ENCODE data around the gene MDFIC.

Gene MDFIC

DNA sequence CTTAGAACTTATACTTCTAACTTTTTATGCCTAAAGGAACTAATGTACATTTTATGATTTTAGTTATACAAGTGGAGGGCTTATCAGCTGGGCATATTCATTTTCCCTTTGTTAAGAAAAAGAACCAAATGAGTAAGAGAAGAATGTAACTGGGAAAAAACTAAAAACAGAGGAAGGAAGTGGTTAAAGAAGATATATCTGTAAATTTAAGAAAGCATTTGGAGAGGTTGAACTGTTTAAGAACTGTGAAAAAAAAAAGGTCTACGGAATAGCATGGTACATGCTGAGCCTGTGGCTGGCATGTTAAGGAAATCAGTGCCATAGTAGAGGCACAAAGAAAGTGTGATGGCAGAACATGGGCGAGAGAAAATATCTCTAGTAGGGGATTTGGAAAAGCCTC is 6.2 kb downstream of the MDFIC start:
- DNase-seq (ENCODE audit: low read depth): no peak

DNA sequence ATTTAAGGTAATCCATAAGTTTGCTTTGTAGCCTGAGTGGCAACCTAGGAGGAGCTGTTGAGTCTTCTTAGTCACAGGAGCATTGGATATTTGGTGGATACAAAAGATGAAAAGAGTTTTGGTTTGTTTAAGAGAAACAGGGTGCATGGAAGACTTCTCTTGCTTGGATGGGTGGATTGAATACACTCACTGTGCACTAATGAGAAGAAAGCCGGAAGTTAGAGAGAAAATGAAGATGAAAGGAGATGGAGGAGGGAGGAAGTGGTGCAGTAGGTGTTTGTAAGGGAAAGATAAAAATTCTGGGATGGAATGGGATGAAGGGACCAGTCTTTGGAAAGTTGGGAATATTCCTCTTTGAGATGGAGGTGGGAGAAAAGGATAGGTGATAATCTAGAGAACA is 7.7 kb downstream of the MDFIC start:
- no peak for DNase-seq (ENCODE audit: low read depth)

DNA sequence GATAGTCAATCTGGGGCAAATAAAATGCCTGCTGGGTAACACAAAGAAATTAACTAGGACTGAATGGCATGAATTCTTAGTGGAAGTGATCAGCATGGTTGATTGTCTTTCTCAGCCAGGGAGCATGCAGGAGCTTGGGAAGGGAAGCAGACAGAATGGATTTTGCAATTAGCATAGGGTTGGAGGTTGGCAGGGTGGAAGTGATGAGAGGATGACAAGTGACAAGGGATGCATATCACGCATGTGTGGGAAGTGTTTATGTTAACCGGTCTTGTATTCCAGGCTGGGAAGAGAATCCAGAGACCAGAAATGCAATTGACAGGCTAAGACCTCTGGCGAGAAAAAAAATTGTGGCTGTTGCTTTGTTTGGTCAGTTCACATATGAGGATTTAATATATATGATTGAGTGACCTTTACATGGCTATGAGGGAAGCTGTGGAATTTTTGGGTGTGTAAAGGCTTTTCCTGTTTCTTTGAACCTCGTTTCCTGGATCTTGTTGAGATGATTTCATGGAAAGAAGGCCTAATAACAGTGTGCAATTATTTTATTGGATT is 8.3 kb downstream of the MDFIC start:
- DNase-seq (ENCODE audit: low read depth): no peak

DNA sequence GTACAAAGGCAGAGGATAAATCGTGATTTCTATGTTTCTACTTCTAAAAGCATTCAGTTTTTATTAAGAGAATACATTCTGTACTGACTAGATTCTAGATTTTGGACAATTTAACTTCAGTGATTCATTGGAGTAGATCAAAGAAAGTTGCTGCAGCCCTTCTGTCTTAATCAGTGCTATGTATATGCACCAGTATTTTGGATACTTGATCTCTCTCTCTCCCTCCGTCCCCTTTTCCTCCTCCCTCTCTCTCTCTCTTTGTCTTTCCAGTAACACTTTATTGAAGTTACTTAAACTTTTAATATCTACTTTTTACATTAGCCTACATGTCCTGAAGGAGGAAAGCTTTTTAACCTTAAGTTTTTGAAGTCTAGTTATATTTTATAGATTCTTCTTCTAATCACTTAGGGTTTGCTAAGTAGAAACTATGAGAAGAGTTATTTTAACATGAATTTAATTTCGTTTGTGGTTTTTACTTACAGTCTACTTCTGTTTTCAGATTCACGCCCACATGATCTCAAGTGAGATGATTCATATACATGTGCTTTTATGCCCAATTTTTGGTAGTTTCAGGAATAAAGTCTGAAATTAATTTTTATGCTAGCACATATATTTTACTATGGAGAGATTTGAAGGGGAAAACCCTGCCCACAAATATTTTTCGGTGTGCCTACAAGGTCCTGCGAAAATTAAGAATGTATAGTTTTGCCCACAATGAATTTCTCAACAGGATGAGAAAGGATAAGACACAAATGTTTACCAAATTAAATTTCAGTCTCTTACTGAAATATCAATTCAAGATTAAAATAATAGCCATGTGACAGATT is 9.1 kb downstream of the MDFIC start:
- DNase-seq (ENCODE audit: low read depth): no peak

DNA sequence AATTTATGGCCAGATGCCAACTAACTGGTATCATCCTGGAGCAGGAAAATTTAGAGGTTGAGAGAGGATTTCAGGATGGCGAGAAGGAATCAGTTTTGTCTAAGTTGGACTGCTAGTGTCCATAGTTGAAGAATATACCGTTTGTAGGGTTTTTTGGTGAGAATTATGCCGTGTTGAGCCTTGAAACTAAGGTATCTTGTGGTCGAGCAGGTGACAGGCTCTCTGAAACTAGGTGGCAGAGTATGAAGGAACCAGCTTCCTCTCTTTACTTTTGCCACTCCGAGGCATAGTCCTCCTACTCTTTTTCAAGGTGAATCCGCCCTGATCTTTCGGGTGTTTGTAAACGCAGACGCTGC is 9.7 kb downstream of the MDFIC start:
- no peak for DNase-seq (ENCODE audit: low read depth)

DNA sequence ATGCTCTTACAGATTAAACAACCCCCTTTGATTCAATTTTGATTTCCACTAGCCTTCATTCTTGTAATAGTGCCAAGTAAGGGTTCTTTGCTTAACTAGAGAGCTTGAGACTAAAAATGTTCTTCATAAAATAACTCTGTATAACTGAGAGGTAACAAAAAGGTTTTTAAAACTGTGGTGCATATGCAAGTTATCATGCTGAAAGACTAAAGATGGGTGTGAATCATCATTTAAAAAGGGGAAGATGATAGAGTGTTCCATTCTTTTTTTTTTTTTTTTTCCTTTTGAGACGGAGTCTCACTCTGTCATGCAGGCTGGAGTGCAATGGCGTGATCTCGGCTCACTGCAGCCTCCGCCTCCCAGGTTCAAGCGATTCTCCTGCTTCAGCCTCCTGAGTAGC is 11.1 kb downstream of the MDFIC start:
- no peak for DNase-seq (ENCODE audit: low read depth)

DNA sequence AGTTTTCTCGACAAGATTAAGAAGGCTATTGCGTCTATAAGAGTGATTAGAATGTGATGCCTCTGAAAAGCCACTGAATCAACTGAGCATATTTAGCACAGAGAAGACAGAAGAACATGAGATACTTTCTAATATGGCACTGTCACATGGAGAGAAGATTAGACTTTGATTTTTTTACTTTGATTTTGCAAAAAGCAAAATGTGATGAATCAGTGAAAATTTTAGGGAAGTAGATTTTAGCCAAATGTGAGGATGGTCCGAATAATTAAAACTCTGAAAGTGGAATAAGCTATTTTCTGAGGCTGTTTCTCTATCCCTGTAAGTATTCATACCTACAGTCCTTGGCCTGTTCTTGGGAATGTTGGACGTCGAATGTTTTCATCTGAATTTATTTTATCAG is 11.8 kb downstream of the MDFIC start:
- DNase-seq (ENCODE audit: low read depth): no peak

DNA sequence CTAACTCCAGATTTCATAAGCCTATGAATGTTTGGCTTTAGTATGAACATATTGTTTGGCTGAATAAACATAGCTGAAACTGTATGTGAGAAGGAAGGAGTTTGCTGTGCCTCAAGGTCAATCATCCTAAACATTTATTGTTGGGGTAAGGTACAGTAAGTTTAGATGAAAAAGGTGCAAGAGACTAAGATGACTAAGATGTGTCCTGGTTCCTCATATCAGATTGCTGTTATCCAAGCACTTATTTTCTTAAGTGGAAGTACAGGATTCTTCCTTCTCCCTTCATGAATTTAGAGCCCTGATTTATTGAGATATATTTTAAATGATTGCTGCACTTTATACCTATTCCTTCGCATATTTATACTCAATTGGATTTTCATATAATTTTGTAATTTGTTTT is 12.2 kb downstream of the MDFIC start:
- no peak for DNase-seq (ENCODE audit: low read depth)

DNA sequence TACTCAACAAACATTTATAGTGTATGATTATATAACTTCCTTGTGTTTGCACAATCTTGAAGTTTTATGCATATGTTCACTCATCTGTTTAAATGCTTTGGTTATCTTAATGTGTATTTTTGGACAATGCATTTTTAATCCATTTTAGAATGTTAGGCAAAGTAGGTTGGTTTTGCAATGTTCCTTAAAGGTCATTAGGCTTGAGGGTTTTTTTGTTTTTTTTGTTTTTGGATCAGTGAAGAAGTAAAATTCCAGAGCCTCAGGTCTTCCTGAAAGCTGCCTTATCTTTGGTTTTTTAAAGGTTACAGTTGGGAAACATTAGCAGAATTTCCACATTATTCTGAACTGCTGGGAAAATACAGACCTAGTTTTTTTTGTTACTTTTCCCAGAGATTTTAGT is 12.8 kb downstream of the MDFIC start:
- no peak for DNase-seq (ENCODE audit: low read depth)

DNA sequence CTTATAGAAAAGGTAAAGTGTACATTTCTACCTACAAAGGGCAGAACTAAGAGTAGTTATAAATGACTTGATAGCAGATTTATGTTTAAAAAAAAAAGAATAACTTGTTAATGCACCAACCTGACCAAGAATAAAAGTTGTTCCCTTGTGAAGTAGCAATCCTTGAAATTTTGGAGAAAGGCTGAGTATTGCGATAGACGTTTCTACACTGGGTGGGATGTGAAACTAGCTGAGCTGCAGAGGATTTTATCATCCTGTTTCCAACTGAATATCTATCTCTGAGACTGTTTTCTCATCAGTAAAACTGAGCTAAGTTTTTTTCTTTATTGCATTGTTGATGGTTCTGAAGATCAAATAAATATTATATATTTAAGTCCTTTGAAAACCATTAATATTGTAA is 14.6 kb downstream of the MDFIC start:
- no peak for DNase-seq (ENCODE audit: low read depth)

DNA sequence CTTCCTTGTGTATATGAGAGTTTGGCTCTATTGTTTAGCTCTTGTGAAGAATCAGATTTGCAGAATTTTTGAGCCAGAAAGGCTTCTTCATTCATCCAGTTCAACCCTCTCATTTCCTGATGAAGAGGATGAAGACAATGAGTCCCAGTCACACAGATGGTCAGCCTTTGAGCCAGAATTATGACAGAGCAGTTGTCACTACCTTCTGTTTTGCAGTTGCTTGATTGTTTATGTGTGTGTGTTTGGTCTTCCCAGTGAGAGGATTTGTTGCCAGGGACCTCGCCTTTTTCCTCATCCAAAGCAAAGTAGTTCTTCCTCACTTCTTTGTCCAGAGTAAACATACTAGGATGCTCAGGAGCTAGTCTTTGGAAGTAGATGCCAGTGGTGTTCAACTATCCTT is 15.6 kb downstream of the MDFIC start:
- DNase-seq (ENCODE audit: low read depth): no peak

DNA sequence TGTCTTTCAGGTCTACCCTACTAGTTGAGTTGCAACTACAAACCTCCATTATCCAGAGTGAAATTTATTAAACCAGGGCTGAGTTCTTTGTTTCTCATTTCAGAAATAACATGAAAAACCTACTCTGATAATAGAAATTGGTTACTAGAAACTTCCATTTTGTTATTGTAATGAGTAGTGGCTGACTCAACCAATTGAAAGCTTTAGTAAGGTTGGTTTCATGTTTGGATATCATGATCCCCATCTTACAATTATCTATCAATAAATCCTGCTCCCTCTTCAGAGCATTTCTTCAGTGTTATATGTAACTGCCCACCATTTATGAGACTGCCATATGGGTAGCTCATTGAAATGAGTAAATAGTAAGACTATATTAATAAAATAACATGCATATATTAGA is 16.9 kb downstream of the MDFIC start:
- DNase-seq (ENCODE audit: low read depth): no peak

DNA sequence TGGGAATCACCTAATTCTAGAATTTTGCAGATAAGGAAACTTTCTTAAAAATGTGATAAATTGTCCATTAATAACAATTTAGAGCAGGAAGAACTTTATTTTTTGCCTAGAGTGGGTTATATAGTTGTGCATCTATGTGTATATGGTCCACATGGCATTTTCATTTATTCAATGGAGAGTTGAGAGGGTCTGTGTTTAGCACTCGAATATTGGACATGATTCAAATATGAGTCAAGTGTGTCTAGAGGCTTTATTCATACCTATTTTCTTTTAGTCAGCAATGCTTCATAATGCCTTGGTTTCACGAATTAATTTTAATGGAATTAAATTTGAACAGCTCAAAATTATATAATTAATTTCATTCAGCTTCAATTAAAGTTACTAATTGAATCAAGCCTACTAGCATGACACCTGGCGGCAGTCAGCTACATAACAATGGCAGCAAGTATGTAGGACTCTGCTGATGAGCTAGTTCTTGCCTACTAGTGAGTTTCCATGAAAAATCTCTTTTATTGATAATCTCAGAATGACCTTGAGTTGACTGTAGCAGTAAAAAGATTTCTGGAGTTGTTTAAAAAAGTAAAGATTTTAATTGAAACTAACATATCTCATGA is 17.7 kb downstream of the MDFIC start:
- no peak for DNase-seq (ENCODE audit: low read depth)

DNA sequence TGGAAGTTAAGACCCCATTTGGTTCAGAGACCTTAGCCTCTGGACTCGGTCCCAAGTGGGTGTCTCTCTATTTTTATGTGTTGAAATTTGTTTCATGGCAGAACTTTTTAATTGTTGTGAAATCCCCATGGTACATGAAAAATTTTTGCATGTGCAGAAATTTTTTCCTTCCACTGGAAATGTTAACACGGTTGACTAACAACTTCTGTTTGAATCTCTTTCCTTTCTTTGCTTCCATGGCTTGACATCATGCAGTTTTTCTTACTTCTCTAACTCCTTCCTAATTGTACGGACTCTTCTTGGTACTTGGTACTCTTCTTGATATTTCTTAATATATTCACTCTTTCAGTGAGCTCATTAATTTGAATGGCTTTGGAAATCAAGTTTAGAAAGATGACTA is 18.3 kb downstream of the MDFIC start:
- no peak for DNase-seq (ENCODE audit: low read depth)

DNA sequence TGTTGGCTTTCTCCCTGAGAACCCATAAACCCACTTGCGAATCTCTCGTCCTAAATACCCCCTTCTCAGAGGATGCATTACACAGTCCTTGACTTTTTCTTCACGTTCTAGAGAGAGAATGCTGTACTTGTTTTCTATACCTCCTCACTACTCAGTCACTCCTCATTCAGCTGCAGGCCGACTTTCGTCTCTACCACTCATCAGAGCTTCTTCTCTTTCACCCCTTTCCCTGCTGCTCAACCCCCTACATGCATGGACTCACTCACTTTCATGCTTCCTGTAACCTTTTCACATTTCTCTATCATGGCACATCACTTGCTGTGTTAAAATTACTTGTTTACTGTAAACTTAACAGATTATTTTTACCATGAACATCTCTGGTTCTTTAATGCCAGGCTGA is 19.8 kb downstream of the MDFIC start:
- DNase-seq (ENCODE audit: low read depth): no peak

DNA sequence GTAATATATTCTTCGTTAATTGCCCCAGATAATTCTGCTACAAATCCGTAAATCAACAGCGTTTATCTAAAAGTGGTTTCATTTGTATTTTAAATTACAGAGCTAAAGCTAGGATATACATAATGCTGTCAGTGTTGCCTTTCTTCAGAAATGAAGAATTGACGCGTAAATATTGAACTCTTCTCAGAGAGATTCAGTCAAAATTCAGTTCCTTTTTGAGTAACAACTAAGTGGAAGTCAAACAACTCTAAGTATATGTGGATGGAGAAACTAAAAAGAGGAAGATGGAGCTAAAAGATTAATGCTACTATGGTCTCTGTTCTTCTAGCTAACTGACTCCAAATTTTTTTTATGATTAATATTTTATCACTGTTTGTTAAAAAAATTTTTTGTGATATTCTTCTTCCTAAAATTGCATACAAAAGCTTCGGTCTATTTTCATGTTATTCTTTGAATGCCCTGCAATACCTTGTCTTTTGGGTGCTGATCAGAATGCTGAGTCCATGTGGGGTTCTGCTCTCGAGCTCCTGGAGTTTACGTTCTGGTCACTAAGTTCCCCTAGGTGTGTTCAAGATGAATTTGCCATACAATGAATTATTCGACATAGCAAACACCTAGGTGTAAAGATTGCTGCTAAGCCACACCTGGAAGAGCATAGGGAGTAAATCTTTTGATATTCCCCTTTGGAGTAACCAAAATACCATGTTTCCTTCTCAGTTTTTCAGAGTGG is 20.7 kb downstream of the MDFIC start:
- no peak for DNase-seq (ENCODE audit: low read depth)

DNA sequence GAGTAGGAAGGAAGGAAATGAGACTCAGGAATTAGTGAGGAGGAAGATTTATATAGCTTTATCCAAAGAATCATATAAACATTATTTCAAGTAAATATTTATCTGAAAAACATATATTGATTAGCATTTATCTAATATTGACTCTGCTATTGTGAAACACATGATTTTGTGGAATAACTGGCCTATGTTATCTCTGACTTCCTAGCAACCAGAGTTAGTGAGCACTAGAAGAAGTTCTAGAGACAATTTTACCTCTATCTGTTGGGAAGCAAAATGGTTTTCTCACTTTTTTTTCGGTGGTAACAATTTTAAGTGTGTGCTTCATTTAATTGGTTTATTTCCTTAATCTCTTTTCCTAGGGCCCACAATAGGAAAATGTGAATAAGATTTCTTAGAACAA is 21.6 kb downstream of the MDFIC start:
- no peak for DNase-seq (ENCODE audit: low read depth)

DNA sequence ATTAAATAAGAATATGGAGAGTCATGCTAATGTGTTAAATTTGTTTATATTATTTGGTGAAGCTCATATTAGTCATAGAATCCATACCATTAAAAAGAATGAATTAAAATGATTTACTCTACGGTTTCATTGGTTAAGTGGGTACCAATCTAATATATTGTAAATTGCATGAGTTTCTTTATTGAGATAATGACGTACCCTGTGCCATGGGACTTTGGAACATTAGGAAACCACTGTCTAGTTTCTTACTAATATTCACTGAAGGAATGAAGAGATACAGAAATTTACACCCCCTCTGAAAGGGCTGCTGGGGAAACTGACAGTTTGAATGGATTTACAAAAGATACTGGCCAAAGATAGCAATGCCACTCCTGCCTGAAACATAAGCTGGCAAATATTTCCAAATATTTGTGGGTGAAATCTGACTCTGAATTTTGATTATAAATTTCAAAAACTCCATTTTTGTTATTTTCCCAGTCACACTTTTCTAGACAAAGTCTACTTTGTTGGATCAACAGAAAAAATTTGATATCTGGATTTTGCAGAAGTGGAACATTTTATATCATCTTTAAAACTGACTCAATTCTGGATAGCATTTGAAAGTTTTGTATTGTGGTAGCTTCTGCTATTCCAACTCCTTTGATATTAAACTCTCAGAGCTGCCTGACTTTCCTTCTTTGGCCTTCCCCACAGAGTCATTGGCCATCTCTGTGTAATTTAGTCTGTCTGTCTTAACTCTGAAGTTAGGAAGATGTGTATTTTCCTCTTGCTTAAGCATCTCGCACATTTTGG is 22.3 kb downstream of the MDFIC start:
- no peak for DNase-seq (ENCODE audit: low read depth)

DNA sequence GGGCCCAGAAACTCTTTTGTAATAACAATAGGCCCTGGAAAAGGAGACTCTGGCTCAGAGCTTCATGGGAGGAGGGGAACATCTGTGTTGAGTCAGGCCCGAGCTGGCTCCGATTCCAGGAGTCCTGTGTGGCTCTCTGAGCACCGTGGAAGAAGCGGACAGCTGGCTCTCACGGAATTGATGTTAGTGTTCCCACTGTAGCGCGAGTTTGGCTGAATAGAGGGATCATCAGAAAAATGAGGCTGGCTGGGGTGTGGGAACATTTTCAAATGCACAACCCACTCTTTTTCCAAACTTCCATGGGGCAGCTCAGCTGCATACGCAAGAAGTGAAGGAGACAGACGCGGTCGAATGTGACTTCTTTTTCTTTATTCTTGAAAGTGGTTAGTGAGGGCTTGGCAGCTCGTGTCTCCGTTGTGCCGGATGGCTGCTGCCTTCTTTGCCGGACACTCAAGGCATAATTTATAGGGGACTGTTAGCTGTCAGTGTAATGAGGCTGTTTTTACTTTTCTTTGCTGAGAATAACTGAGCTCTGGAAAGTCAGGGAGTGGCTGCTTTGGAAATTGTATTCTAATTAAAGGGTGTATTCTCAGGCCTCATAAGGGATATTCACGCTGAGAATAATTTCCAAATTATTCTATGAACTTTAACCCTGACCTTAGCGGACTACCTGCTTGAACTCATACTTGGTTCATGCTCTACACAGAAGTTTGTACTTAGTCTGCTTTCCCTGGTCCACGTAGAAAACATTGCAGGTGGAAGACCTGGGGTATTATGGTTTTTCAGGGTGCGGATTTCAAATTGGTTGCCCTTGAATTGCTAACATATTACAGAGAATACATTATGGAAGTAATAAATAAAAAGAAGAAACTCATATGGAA is 23.1 kb downstream of the MDFIC start:
- no peak for DNase-seq (ENCODE audit: low read depth)

DNA sequence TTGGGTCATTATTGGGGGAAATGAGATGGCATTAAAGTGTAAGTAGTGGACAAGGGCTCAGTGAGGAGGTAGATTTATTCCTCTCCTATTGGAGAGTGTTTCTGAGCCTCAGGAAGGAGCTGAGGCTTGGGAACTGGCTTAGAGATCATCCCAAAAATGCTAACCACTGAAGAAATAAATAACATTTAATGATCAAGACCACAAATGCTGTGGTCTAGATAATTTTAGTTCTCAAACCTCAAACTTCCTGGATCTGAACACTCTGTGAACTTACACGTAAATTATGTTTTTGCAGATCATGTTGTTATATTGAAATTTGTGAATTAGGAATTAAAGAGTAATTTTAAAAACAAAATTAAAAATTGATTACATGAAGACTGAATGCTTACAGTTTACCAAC is 27.3 kb downstream of the MDFIC start:
- no peak for DNase-seq (ENCODE audit: low read depth)

DNA sequence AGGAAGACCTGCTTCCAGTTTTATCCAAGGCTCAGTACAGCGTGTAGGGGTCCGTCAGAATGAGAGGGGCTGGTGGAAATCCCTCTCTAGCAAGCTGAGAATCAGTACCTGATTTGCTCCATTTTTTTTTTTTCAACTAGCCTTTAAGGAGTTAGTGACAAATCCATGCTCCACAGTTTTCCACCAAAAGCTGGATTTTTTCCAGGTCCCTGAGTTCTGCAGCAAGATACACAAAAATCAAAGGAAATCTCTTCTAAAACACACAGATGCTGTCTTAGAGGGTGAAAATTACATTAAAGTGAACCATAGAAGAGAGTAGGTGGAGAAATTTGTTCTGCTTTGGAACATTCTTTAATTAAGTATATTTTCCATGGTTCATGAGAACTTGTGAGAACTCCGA is 30.4 kb downstream of the MDFIC start:
- DNase-seq (ENCODE audit: low read depth): no peak

Data from stimulated activated CD8-positive, alpha-beta memory T cell treated with anti-CD3 and anti-CD28 coated beads, Interleukin-12 subunit alpha, Interleukin-12 subunit beta, amount 100 ng/mL, for 1 hour (primary cell).